ENCODE data around the gene ATP6V1G2. TPM values are rescaled to one million over a fixed set of nuclear protein-coding genes. Genes with fewer than 3 reads are reported as not detected.

The ATP6V1G2 gene
- total RNA-seq, 6 experiments from 2014 or later, result 0.29 to 0.43 (median 0.42) TPM; not detected in 3

- Histone ChIP-seq H3K27me3 (no peaks in the 10 kb centered on the region), H3K36me3 (no peaks in the 10 kb centered on the region), H3K4me3 (no peak overlapping the region), H3K9me3 (no peaks in the 10 kb centered on the region), H3K27ac (no peak overlapping the region), H3K4me1 (no peaks in the 10 kb centered on the region)
- 67% methylated on average over 9 of the region's 9 CpGs for WGBS (ENCODE audit: insufficient coverage, low coverage, low lambda C conversion rate, missing lambda C conversion rate)
- DNase-seq, result peak in 1 of 3 donors; percentile 26
- TF ChIP-seq POLR2A (IDR thresholded peaks at IDR 0.05) (no peak), CTCF (IDR thresholded peaks at IDR 0.05) (no peak)
- no peak for ATAC-seq
- intact Hi-C loops (cut with DNase I), result no loop called here
These were observed 27.1 kb upstream of the ATP6V1G2 start for GRCh38 chr6:31573239-31574105.

GRCh38 chr6:31572041-31572911 lies 25.9 kb upstream of the ATP6V1G2 start, which contains the start of gene LTA:
Gene LTA (plus strand): TSS chr6:31572289. CDS start chr6:31572743, 454 bp downstream.
- Histone ChIP-seq H3K4me3 (no peak within 1 kb of the TSS), H3K36me3 (no peaks in the 10 kb centered on the region), H3K4me1 (no peaks in the 10 kb centered on the region), H3K27ac (no peak within 1 kb of the TSS), H3K9me3 (no peaks in the 10 kb centered on the region), H3K27me3 (no peaks in the 10 kb centered on the region)
- DNase-seq (peak in 1 of 3 donors; percentile 55), ATAC-seq (peak in 1 of 4 donors; percentile 4)
- 40% methylated on average over 9 of the region's 27 CpGs for whole genome bisulfite sequencing (ENCODE audit: insufficient coverage, low coverage, low lambda C conversion rate, missing lambda C conversion rate)
- TF ChIP-seq POLR2A (IDR thresholded peaks at IDR 0.05) (no peak), CTCF (IDR thresholded peaks at IDR 0.05) (no peak)
- intact Hi-C loops (cut with DNase I), result no loop called here

GRCh38 chr6:31569861-31570536 lies 23.6 kb upstream of the ATP6V1G2 start:
- no peak overlapping the region for H3K27ac ChIP-seq
- TF ChIP-seq CTCF (IDR thresholded peaks at IDR 0.05) (no peak), POLR2A (IDR thresholded peaks at IDR 0.05) (no peak)
- no peak overlapping the region for H3K4me3 ChIP-seq
- H3K9me3 ChIP-seq, result no peaks in the 10 kb centered on the region
- no peaks in the 10 kb centered on the region for H3K4me1 ChIP-seq
- DNase-seq, result peak in 1 of 3 donors; percentile 19
- WGBS (ENCODE audit: insufficient coverage, low coverage, low lambda C conversion rate, missing lambda C conversion rate), result 88% methylated on average over 1 of the region's 1 CpG
- intact Hi-C loops (cut with DNase I), result no loop called here
- H3K36me3 ChIP-seq, result no peaks in the 10 kb centered on the region
- ATAC-seq, result no peak
- no peaks in the 10 kb centered on the region for H3K27me3 ChIP-seq

GRCh38 chr6:31568537-31568961 lies 22.1 kb upstream of the ATP6V1G2 start:
- H3K36me3 ChIP-seq, result no peaks in the 10 kb centered on the region
- intact Hi-C loops (cut with DNase I), result no loop called here
- H3K9me3 ChIP-seq, result no peaks in the 10 kb centered on the region
- H3K27me3 ChIP-seq, result no peaks in the 10 kb centered on the region
- ATAC-seq, result peak; percentile 53 to 77 (median 62)
- H3K4me3 ChIP-seq, result no peak overlapping the region
- H3K27ac ChIP-seq, result no peak overlapping the region
- WGBS (ENCODE audit: insufficient coverage, low coverage, low lambda C conversion rate, missing lambda C conversion rate), result 64% methylated on average over 3 of the region's 3 CpGs
- peak in 1 of 3 donors; percentile 51 for DNase-seq
- no peaks in the 10 kb centered on the region for H3K4me1 ChIP-seq
- no peak for TF ChIP-seq POLR2A (IDR thresholded peaks at IDR 0.05)
